Esophagus squamous epithelium (tissue), 5 donors: ENCODE results near the gene CAMTA1. TPM values are rescaled to one million over a fixed set of nuclear protein-coding genes. Genes with fewer than 3 reads are reported as not detected.

Experiments used
- DNase-seq: peaks from one replicate; lab custom pipeline; 2025; lab: John Stamatoyannopoulos, UW
- H3K27ac ChIP-seq, 4 donors: fragments of 200-600 bp; sonication (generic); one replicate each; pipeline ENCODE4 v1.5.1; 2016 to 2019; ENCODE audit warnings: mild to moderate bottlenecking in 1 of 4
- H3K27me3 ChIP-seq, 4 donors: fragments of 200-600 bp; sonication (generic); 1 replicate in 3 of 4; 2 replicates in 1 of 4; pipeline versions ENCODE4 v1.5.1 to v1.6.0; 2017 to 2021; ENCODE audit warnings: antibody characterized with exemption in 1 of 4
- H3K36me3 ChIP-seq, 3 donors: fragments of 200-600 bp; sonication (generic); one replicate each; pipeline ENCODE4 v1.5.1; 2016 to 2019
- H3K4me1 ChIP-seq, 3 donors: fragments of 200-600 bp; sonication (generic); one replicate each; pipeline ENCODE4 v1.5.1; 2017 to 2019
- H3K4me3 ChIP-seq, 4 donors: fragments of 200-600 bp; sonication (generic); 1 replicate in 3 of 4; 2 replicates in 1 of 4; pipeline ENCODE4 v1.5.1; 2016 to 2019; ENCODE audit warnings: mild to moderate bottlenecking in 2 of 4, moderate library complexity in 1 of 4
- H3K9me3 ChIP-seq, 3 donors: fragments of 200-600 bp; sonication (generic); one replicate each; pipeline ENCODE4 v1.5.1; 2016 to 2019
- POLR2A ChIP-seq, 4 donors: fragments of 450-650 bp; IDR thresholded peaks; one replicate each; pipeline ENCODE4 v1.6.1; 2017; ENCODE audit warnings: antibody characterized with exemption in 4 of 4, mild to moderate bottlenecking in 4 of 4, moderate library complexity in 3 of 4
- WGBS, 2 donors: methylation state at CpG; one replicate each; pipeline ENCODE4 v1.1.5; 2018; 5-methylcytosine and 5-hydroxymethylcytosine counted together
- intact Hi-C: fragments of 100-400 bp; cut with DNase I; formaldehyde crosslinking; loops from one replicate; pipeline ENCODE4 v1.15.0; 2022
- total RNA-seq, 4 donors: library from RNA; depleted of rRNA; stranded (reverse); fragments of >200 nt; gene quantifications; one replicate each; pipeline ENCODE4 v1.1.0, GENCODE V29; 2016
- TF ChIP-seq, protein P1 (sequence below), 6 experiments: fragments of 450-650 bp in 4 of 6; fragments of 200-600 bp in 2 of 6; sonication (generic) in 2 of 6; IDR thresholded peaks; one replicate each; pipeline ENCODE4 v1.5.1; 2016 to 2019; ENCODE audit warnings: antibody characterized with exemption in 6 of 6, mild to moderate bottlenecking in 4 of 6, moderate library complexity in 4 of 6
- donor health status: DM: yes; HTN: yes; CAD: no.

Gene CAMTA1
- total RNA-seq, 4 donors from 2014 or later, result 31.3 to 77.4 (median 45.9) TPM

DNA sequence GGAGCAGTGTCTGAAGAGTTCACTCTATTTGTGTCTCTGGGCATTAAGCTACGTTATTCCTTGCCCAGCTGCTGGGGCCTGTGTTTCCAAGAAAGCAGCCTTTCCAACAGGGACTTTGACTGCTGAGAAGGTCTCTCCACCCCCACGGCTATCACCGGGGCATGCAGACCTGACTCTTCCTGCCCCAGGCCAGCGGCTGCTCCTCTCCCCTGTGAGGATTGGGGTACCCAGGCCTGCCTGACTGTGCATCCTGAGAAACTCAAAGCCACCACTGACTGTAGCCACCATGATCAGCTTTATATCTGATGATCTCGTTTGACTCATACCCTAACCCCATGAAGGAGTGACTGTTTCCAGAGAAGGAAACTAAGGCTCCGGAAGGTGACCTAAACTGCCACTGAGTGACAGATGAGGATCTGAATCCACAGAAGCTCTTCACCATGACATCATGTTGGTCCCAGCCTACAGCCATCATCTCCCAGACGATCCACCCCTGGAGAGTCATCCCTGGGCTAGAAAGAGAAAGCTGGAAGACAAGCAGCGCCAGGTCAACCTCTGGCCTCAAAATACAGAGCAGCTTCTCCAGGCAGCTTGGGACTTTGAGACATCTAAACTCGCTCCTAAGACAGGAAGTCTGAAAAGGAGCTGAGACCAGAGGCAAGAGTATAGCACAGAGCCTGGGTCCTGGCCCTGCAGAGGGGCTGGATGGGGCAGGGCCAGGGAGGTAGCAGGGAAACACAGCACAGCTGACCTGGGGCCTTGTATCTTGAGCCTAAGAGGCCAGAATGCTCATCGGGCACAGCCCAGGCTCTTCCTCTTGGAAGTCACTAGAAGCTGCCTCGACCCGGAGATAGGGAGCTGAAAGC is 741.8 kb downstream of the CAMTA1 start:
- H3K27ac ChIP-seq, result no peak overlapping the region
- DNase-seq, result no peak
- no peak overlapping the region for H3K4me3 ChIP-seq
- WGBS, 2 donors, result 85 to 89% methylated on average over 4 to 11 of the region's 12 CpGs
- peaks cover 0 to 10% (median 0%) of the 10 kb centered on the region in 4 donors for H3K27me3 ChIP-seq
- H3K9me3 ChIP-seq, result no peaks in the 10 kb centered on the region
- no peaks in the 10 kb centered on the region for H3K4me1 ChIP-seq
- intact Hi-C loops, result no loop called here
- H3K36me3 ChIP-seq, result no peaks in the 10 kb centered on the region
- no peak for TF ChIP-seq POLR2A (IDR thresholded peaks at IDR 0.05)
- TF ChIP-seq, protein P1, sequence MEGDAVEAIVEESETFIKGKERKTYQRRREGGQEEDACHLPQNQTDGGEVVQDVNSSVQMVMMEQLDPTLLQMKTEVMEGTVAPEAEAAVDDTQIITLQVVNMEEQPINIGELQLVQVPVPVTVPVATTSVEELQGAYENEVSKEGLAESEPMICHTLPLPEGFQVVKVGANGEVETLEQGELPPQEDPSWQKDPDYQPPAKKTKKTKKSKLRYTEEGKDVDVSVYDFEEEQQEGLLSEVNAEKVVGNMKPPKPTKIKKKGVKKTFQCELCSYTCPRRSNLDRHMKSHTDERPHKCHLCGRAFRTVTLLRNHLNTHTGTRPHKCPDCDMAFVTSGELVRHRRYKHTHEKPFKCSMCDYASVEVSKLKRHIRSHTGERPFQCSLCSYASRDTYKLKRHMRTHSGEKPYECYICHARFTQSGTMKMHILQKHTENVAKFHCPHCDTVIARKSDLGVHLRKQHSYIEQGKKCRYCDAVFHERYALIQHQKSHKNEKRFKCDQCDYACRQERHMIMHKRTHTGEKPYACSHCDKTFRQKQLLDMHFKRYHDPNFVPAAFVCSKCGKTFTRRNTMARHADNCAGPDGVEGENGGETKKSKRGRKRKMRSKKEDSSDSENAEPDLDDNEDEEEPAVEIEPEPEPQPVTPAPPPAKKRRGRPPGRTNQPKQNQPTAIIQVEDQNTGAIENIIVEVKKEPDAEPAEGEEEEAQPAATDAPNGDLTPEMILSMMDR (IDR thresholded peaks at IDR 0.05), result no peak

DNA sequence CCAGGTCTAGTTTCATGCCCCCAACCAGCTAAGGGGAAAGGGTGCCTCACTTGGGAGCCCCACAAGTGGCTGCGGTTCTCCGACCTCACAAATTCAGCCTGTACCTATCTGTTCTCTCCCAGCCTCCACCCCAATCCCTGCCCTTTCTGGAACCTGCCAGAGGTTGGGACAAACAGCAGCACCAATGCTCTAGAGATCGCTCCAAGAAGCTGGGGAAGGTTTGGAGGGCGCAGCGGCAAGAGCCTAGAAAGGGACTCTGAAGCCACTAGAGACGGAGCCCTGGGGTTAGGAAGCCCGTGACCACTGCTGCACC is 742.4 kb downstream of the CAMTA1 start:
- 50 to 80% methylated on average over 1 to 2 of the region's 7 CpGs for WGBS, 2 donors
- Histone ChIP-seq H3K36me3 (no peaks in the 10 kb centered on the region), H3K9me3 (no peaks in the 10 kb centered on the region), H3K27ac (no peak overlapping the region), H3K27me3 (peaks cover 0 to 10% (median 0%) of the 10 kb centered on the region in 4 donors), H3K4me3 (no peak overlapping the region), H3K4me1 (no peaks in the 10 kb centered on the region)
- DNase-seq, result no peak
- intact Hi-C loops, result no loop called here
- TF ChIP-seq POLR2A (IDR thresholded peaks at IDR 0.05), result no peak
- TF ChIP-seq, protein P1 (IDR thresholded peaks at IDR 0.05), result no peak

DNA sequence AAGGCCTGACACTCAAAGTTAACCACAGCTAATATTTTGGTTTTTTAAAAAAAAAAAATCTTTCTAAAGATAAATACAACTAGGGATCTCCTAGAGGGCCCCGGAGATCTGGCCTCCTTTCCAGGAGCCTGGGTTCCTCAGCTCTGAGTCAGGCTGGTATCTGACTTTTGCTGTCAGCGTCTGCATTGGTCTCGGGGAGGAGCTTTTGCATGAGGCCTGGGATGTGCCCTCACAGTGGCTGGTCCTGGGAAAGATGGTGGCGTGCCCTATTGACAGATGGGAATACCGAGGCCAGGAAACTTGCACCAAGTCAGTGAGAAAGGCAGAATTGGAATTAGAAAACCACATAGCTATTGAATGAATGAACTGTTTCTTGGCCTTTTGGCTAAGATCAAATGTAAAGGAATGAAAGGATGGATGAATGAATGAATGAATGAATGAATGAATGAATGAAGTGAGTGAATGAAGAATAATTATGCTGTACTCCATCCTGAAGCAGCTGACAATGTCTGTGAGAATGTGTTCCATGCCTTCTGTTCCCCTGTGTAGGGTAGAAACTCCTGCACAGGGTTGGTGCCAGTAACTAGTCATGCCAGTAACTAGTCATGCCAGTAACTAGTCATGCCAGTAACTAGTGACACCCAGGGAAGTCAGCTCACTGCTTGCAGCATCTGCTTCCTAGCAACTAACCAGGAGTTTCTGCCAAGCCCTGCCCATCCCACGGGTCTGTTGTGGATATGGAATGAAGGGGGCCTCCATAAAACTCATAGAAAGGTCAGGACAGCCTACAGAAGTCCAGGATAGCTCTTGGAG is 743.3 kb downstream of the CAMTA1 start:
- Histone ChIP-seq H3K27me3 (peaks cover 0 to 10% (median 0%) of the 10 kb centered on the region in 4 donors), H3K27ac (no peak overlapping the region), H3K9me3 (no peaks in the 10 kb centered on the region), H3K36me3 (no peaks in the 10 kb centered on the region), H3K4me3 (no peak overlapping the region), H3K4me1 (peaks cover 0 to 2% (median 0%) of the 10 kb centered on the region in 3 donors)
- DNase-seq, result no peak
- intact Hi-C loops, result no loop called here
- no peak for TF ChIP-seq POLR2A (IDR thresholded peaks at IDR 0.05)
- TF ChIP-seq, protein P1 (IDR thresholded peaks at IDR 0.05), result no peak
- WGBS, 2 donors, result 67 to 83% methylated on average over 4 to 5 of the region's 6 CpGs

DNA sequence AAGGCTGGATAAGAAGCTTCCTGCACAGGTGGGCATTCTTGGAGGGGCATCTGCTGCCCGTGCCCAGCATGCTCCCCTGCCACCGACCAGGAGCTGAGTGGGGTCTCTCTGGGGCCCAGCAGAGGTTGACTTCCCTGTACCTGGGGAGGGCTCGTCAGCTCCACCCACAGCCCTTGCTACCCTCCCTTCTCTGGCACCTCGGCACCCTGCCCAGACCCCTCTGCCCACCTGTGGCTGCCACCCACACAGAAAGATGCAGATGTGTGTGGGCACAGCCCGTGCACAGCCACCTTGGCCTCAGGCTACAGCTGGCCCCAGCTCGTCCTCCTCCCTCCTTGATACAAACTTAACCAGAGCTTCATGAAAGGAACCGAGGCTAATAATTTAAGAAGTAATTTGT is 744.7 kb downstream of the CAMTA1 start:
- WGBS, 2 donors, result 30 to 46% methylated on average over 5 to 7 of the region's 7 CpGs
- TF ChIP-seq, protein P1 (IDR thresholded peaks at IDR 0.05), result no peak
- TF ChIP-seq POLR2A (IDR thresholded peaks at IDR 0.05), result no peak
- intact Hi-C loops, result no loop called here

More for the DNA sequence above, 744.7 kb downstream of the CAMTA1 start:
- Histone ChIP-seq H3K4me1 (peaks cover 0 to 12% (median 8%) of the 10 kb centered on the region in 3 donors), H3K27ac (no peak overlapping the region), H3K4me3 (no peak overlapping the region), H3K36me3 (no peaks in the 10 kb centered on the region), H3K27me3 (peaks cover 0 to 17% (median 0%) of the 10 kb centered on the region in 4 donors), H3K9me3 (no peaks in the 10 kb centered on the region)
- DNase-seq, result no peak
